Fibroblast of the conjunctiva (primary cell): ENCODE results near the gene CREB5.

ENCODE experiments used
- DNase-seq: peaks from one replicate; pipeline ENCODE4 v3.0.0-alpha.2; 2010; ENCODE audit warnings: low read depth

The CREB5 gene

GRCh38 chr7:28407651-28408050 is 4.7 kb upstream of the CREB5 start:
- DNase-seq = no peak

GRCh38 chr7:28408105-28408959 is 4.0 kb upstream of the CREB5 start:
- no peak for DNase-seq

DNA sequence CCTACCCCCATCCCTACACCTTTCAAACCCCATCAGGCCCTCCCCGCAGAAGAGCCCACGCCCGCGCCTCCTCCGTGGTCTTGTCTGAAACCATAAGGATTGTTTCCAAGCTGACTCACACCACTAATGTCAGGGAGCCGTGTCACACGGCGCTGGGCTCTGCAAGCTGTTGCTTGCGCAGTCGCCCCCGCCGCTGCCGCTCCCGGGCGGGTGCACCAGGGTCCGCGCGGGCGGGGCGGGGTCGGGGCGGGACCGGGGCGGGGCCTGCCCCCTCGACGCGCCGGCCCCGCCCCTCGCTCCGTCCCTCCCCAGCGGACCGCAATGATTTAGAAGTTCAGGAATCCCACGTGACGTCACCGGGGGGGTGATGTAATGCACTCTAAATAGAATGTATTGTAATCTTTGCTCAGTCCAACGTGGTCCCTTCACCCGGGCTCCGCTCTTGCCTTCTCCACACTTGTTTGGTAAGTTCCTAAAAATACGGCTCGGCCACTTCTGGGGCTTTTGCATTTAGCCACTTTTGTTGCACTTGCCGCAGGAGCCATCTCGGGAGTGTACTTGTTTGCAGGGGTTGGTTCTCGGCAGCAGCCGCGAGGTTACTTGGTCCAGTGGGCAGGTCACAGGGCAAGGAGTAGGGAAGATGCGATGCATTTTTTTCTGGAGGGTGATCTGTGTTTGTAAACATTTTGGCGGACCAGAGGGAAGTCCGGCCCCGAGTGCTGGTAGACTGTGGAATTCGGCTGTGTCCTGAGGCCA is 3.2 kb upstream of the CREB5 start:
- peak; percentile 94 for DNase-seq

DNA sequence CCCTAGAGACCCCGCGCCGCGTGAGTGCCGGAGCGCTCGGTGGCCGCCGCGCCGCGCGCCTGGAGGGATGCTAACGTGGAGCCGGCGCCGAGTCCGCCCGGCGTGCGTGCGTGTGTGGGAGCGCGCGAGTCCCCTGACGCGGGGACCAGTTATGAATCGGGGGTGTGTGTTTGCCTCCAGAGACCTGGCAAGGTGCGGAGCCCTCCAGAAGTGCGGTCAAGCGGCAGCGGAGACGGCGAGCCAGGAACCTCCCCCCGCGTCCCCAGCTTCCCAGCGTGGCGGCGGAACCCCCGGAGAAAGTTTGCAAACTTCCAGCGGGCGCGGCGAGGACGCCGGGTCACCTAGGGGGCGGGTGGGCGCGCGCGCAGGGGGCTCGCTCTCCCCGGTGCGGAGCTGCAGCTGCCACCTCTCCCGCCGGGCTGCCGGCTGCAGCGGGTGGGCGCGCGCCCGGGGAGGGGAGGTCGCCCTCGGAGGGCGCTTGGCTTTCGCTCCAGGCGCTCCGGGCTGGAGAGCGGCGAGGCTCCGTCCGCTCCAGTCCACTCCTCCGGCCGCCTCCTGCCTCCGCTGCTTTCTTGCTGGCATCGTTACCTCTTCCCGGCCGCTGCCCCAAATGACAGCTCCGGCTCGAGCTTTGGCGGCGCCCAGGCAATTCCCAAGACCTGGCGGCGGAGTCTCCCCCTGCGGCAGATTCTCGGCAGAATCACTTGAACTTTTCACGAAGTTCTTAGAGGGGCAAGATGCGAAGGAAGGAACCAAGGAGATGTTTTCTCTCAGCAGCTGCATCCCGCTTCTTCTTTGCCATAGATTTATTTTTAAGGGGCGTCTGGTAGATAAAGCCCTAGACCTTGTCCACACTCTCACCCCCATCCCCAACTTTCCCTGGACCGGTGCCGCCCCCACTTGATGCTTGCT is 2.3 kb upstream of the CREB5 start:
- no peak for DNase-seq

DNA sequence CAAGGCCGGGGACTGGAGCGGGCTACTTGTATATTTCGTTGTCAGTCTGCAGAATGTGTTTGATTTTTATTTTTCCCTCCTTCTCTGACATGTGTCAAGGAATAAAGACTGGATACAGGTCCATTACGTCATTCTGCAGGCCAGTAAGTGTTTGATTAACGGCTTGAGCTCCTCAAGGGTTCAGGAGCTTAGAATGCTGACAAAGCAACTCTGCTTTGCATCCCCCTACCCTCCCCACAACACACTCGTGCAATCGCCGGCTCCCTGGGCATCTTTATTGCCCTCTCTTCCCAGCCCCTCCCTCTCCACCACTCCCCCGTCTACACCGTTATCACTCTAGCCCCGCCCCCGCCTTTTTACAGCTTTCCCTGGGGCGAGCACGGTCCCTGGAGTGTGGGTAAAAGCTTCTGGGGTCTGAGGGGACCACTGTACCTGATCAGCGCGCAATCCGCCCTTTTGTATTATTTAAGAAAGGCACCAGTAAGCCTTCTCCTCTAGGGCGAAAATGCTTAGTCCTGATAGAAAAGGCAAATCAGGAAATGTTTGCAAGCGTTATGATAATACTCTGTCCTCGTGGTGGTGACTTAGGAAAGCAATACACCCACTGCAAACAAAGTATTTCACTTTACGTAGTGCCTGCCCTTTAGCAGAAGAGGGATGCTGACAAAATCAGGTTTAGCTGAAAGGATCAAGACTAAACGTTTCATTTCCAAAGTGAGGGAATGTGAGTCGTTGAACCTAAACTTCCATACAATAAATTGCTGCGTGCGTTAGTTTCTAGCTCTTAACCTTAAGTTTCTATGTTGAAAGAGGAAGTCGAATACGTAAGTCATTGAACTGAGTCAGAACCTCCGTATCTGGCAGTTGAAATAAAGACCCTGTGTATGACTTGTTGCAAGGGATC is 1.4 kb upstream of the CREB5 start:
- no peak for DNase-seq

- DNase-seq = no peak
Measured at GRCh38 chr7:28413011-28413410, 693 bp downstream of the CREB5 start.

DNA sequence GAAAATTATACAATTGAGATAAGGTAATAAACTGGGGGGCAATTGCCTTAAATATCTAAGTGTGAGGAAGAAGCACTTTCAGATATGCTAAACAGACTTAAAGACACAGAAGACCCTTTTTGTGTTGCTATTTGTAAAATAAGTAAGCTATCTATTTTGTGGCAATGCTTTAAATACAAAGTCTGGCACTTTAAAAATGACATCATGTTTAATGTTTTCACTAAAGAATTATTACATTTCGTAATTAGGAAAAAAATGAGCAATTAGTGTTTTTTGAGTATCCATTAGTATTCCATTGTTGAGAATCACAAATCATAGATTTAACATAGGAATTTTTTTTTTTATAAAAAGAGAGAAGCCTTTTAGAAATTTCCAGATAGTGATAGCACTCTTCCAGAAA is 2.1 kb downstream of the CREB5 start:
- no peak for DNase-seq

DNA sequence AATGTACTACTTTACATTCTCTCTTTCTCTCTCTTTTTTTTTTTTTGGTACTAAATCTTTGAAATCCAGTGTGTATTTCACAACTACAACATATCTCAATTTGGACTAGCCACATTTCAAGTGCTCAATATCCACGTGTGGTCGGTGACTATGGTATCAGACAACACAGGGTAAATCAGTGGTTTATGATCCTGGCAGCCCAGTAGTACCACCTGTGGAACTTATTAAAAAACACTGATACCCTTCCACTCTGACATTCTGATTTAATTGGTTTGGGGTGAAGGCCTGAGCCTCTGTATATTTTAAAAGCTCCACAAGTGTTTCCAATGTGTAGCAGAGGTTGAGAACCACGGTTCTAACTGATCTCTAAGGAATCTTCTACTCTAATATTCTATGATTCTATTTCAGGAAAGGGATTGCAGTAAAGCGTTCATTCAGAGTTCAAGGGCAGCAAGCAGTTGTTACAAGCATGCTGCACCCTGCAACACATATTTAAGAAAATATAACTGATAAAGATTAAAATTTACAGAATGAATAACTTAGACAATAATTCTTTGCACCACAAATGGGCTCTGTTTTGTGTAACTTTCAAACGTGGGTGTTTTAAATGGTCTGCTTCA is 5.1 kb downstream of the CREB5 start:
- no peak for DNase-seq

DNA sequence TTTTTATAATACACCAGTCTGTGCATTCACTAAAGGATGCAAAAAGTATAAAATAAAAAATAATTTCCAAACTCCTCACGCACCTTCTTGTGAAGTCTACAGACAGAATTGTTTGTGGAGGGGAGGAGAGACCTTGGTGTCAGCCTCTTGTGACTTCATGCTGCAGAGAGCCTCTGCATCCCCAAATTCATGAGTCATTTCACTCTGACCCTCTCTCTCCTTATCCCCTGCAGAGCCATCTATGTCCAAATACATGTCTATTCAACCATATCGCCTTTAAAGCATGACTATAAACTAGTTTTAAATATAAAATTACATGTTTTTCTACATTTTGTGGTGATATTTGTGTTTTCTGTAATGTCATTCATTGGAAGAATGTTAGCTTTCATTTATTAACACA is 6.0 kb downstream of the CREB5 start:
- no peak for DNase-seq

DNA sequence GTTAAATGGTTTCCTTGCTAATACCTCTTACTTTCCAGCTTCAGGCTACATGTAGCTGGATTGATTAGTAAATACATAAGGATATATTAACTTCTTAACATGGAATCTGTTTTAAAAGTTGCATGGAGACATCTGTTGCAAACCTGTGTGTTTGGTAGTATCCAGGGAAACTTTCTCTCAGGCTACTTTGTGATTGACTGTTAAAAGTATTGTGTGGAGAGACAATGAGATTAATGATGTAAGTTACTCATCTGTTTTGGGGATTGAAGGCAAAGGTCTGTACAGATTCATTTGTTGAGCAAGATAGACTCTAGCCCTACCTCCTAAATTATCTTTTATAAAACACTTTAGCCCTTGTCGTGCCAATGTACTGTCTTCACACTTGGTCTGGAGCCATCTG is 6.6 kb downstream of the CREB5 start:
- no peak for DNase-seq

- DNase-seq = peak; percentile 91
Measured at GRCh38 chr7:28419716-28420115, 7.4 kb downstream of the CREB5 start.

GRCh38 chr7:28423112-28423511 is 10.8 kb downstream of the CREB5 start:
- DNase-seq = no peak

DNA sequence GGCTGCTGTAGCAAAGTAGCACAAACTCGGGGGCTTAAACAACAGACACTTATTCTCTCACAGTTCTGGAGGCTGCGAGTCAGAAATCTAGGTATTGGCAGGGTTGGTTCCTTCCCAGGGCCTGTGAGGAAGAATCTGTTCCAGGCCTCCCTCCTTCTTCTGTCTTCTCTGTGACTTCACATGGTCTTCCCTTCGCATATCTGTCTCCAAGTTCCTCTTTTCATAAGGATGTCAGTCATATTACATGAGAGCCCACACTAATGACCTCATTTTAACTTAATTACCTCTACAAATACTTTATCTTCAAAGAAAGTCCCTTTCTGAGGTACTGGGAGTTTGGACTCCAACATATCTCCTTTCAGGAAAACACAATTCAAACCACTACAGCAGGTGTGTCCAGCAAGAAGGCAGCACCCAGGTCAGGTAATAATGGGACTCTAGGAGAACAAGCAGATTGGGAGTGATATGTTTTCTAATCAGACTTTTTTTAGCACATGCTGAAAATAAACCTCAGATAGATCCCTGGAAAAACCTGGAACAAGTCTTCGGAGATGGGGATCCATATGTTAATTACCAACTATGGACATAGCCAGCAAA is 11.7 kb downstream of the CREB5 start:
- no peak for DNase-seq

DNA sequence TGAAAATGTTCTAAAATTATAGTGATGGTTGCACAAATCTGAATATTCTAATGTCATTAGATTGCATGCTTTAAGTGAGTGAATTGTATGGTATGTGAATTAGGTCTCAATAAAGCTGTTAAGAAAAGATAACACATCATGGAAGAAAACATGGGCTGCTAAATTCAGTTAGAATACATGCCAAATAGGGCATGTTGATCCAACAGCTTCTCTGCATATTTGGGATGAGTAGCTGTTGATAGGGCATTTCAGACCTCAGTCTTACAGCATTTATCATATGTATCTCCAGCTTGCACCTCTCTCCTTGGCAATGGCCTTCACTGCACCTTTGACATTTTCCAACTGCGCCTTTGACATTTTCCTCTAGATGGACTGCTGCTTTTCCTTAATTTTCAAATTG is 13.2 kb downstream of the CREB5 start:
- DNase-seq = no peak

DNA sequence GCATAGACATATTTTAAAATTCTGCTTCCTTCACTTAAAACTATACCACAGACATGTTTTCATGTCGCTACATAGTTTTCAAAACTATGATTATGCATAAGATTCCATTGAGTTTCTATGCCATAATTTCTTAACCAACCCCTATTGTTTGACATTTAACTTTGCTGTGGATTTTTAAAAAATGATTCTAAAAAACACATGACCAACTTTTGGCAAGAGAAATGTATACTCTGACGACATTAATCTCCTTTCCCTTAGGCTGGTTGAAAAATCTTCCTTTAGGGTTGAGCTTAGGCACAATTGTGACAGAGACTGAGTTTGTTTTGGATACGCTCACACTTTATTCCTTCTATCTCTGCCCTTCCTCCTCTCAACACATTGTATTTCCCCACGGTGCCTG is 14.9 kb downstream of the CREB5 start:
- DNase-seq = no peak

GRCh38 chr7:28430616-28431015 is 18.3 kb downstream of the CREB5 start:
- no peak for DNase-seq

GRCh38 chr7:28432105-28432504 is 19.8 kb downstream of the CREB5 start:
- DNase-seq = no peak

- DNase-seq = no peak
Measured at GRCh38 chr7:28433039-28433438, 20.7 kb downstream of the CREB5 start.

GRCh38 chr7:28433699-28434219 is 21.4 kb downstream of the CREB5 start:
- DNase-seq = no peak

DNA sequence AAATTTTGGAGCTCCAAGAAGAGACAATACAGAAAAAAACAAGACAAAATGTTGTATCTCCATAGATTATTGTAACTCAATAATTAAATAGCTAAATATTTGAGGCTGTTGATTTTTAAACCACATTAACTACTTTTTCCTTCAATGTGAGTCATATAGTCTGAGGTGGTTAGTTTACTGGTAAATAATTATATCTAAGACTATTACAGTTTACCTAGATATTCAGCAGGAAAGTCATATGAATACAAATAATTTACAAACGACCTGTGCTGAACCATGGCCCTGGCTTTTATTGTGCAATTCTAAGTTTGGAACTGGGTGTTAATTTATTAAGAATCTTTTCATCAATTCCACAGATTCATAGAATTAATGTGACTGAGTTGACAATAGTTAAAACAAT is 22.2 kb downstream of the CREB5 start:
- no peak for DNase-seq
